Hepatocyte (in vitro differentiated cells): ENCODE results near the gene PPIA. TPM values are rescaled to one million over a fixed set of nuclear protein-coding genes. Genes with fewer than 3 reads are reported as not detected.
"Not testable (repeated sequence)": the region's sequence is repeated elsewhere in the genome, so short reads cannot be mapped to it uniquely, and the experiment has no call there.

Experiments
- DNase-seq: peaks from one replicate; pipeline ENCODE4 v3.0.0-alpha.2; 2016; ENCODE audit warnings: low spot score
- H2AFZ ChIP-seq: fragments of 200-600 bp; sonication (generic); 2 replicates; pipeline ENCODE4 v1.6.0; 2016; ENCODE audit warnings: antibody characterized with exemption, mild to moderate bottlenecking
- H3K27ac ChIP-seq: fragments of 200-600 bp; sonication (generic); 2 replicates; pipeline ENCODE4 v1.5.1; 2016; ENCODE audit warnings: mild to moderate bottlenecking
- H3K27me3 ChIP-seq: fragments of 200-600 bp; sonication (generic); 2 replicates; pipeline ENCODE4 v1.6.1; 2016
- H3K36me3 ChIP-seq: fragments of 200-600 bp; sonication (generic); replicated peaks from 2 replicates; pipeline ENCODE4 v1.5.1; 2016; ENCODE audit warnings: low read depth; ENCODE audit not compliant: insufficient read depth
- H3K4me1 ChIP-seq: fragments of 200-600 bp; sonication (generic); 2 replicates; pipeline ENCODE4 v1.5.1; 2016; ENCODE audit warnings: mild to moderate bottlenecking, moderate library complexity; ENCODE audit not compliant: insufficient read depth
- H3K4me2 ChIP-seq: fragments of 200-600 bp; sonication (generic); 2 replicates; pipeline ENCODE4 v1.6.0; 2016
- H3K4me3 ChIP-seq: fragments of 200-600 bp; sonication (generic); 2 replicates; pipeline ENCODE4 v1.5.1; 2016; ENCODE audit warnings: mild to moderate bottlenecking
- H3K79me2 ChIP-seq: fragments of 200-600 bp; sonication (generic); 2 replicates; pipeline ENCODE4 v1.6.0; 2017; ENCODE audit warnings: mild to moderate bottlenecking
- H3K9me2 ChIP-seq: fragments of 200-600 bp; sonication (generic); replicated peaks from 2 replicates; pipeline ENCODE4 v1.6.0; 2017; ENCODE audit warnings: mild to moderate bottlenecking; ENCODE audit not compliant: insufficient read depth
- H3K9me3 ChIP-seq: fragments of 200-600 bp; sonication (generic); 2 replicates; pipeline ENCODE4 v1.5.1; 2016; ENCODE audit warnings: low read depth, mild to moderate bottlenecking
- H4K20me1 ChIP-seq: fragments of 200-600 bp; sonication (generic); 2 replicates; pipeline ENCODE4 v1.6.0; 2016; ENCODE audit warnings: mild to moderate bottlenecking; ENCODE audit not compliant: insufficient read depth, poor library complexity, severe bottlenecking
- CTCF ChIP-seq: fragments of 200-600 bp; sonication (generic); IDR thresholded peaks from 2 replicates; pipeline ENCODE4 v1.5.1; 2016; ENCODE audit warnings: antibody characterized with exemption, mild to moderate bottlenecking; ENCODE audit not compliant: poor library complexity
- EZH2 ChIP-seq: fragments of 200-600 bp; sonication (generic); IDR thresholded peaks from 2 replicates; pipeline ENCODE4 v1.6.1; 2016; ENCODE audit warnings: antibody characterized with exemption, mild to moderate bottlenecking, borderline replicate concordance
- EZH2phosphoT487 ChIP-seq: fragments of 200-600 bp; sonication (generic); IDR thresholded peaks from one replicate; pipeline ENCODE4 v1.6.1; 2018; ENCODE audit warnings: antibody characterized with exemption, mild to moderate bottlenecking, low read depth, moderate library complexity; ENCODE audit not compliant: unreplicated experiment, severe bottlenecking
- WGBS: methylation state at CpG from one replicate; pipeline ENCODE4 v1.1.6; 2016; ENCODE audit warnings: low lambda C conversion rate; ENCODE audit errors: missing lambda C conversion rate; 5-methylcytosine and 5-hydroxymethylcytosine counted together
- polyA plus RNA-seq: library from polyadenylated mRNA; unstranded; fragments of >200 nt; fragmentation: Nextera tagmentation; extraction: Ambion mirVana; gene quantifications from 2 replicates; pipeline ENCODE4 v1.2.1, GENCODE V29; 2016
- total RNA-seq: library from RNA; depleted of rRNA; stranded (reverse); fragments of >200 nt; gene quantifications from 2 replicates; pipeline ENCODE4 v1.2.3, GENCODE V29; 2014

The PPIA gene
- total and polyA plus RNA-seq, 2 experiments from 2014 or later: 2,123 to 2,189 TPM

- Histone ChIP-seq H3K4me1 (no peaks in the 10 kb centered on the region), H3K27me3 (no peaks in the 10 kb centered on the region), H3K9me2 (no peaks in the 10 kb centered on the region), H3K4me2 (no peak overlapping the region), H3K27ac (no peak overlapping the region), H3K9me3 (no peaks in the 10 kb centered on the region), H2AFZ (no peak overlapping the region), H4K20me1 (no peaks in the 10 kb centered on the region), H3K4me3 (no peak overlapping the region), H3K79me2 (no peaks in the 10 kb centered on the region), H3K36me3 (no peaks in the 10 kb centered on the region)
- no peak for DNase-seq
- TF ChIP-seq EZH2phosphoT487: no peak
- no peak for TF ChIP-seq EZH2
- no peak for TF ChIP-seq CTCF
These were observed 13.1 kb upstream of the PPIA start for GRCh38 chr7:44783407-44783806.

- H3K4me3 ChIP-seq: no peak overlapping the region
- H2AFZ ChIP-seq: no peak overlapping the region
- no peaks in the 10 kb centered on the region for H3K36me3 ChIP-seq
- H3K79me2 ChIP-seq: no peaks in the 10 kb centered on the region
- DNase-seq: no peak
- H3K27me3 ChIP-seq: no peaks in the 10 kb centered on the region
- WGBS: 71% methylated on average over 1 of the region's 1 CpG
- no peaks in the 10 kb centered on the region for H3K9me2 ChIP-seq
- H3K4me2 ChIP-seq: no peak overlapping the region
- no peaks in the 10 kb centered on the region for H3K4me1 ChIP-seq
- no peaks in the 10 kb centered on the region for H3K9me3 ChIP-seq
- H4K20me1 ChIP-seq: no peaks in the 10 kb centered on the region
- TF ChIP-seq CTCF (no peak), EZH2phosphoT487 (no peak), EZH2 (no peak)
- H3K27ac ChIP-seq: no peak overlapping the region
These were observed 12.1 kb upstream of the PPIA start for GRCh38 chr7:44784364-44784763.

GRCh38 chr7:44785218-44785617 lies 11.3 kb upstream of the PPIA start:
- not testable (repeated sequence) for DNase-seq, H3K36me3 ChIP-seq, H3K79me2 ChIP-seq, H2AFZ ChIP-seq, H3K9me3 ChIP-seq, H3K9me2 ChIP-seq, H3K27me3 ChIP-seq, H3K4me1 ChIP-seq, H4K20me1 ChIP-seq, H3K4me3 ChIP-seq, H3K27ac ChIP-seq, H3K4me2 ChIP-seq
- WGBS: 74% methylated on average over 3 of the region's 3 CpGs

GRCh38 chr7:44787041-44787440 lies 9.4 kb upstream of the PPIA start:
- no peak overlapping the region for H3K4me3 ChIP-seq
- no peaks in the 10 kb centered on the region for H3K79me2 ChIP-seq
- H3K9me3 ChIP-seq: no peaks in the 10 kb centered on the region
- H3K36me3 ChIP-seq: no peaks in the 10 kb centered on the region
- no peaks in the 10 kb centered on the region for H4K20me1 ChIP-seq
- 80% methylated on average over 4 of the region's 4 CpGs for WGBS
- no peak for DNase-seq
- no peaks in the 10 kb centered on the region for H3K9me2 ChIP-seq
- no peaks in the 10 kb centered on the region for H3K4me1 ChIP-seq
- H3K27ac ChIP-seq: no peak overlapping the region
- TF ChIP-seq EZH2 (no peak), CTCF (no peak), EZH2phosphoT487 (no peak)
- no peak overlapping the region for H2AFZ ChIP-seq
- H3K27me3 ChIP-seq: no peaks in the 10 kb centered on the region
- H3K4me2 ChIP-seq: no peak overlapping the region
